K562 (cell line): Measurements from ENCODE around the gene SLCO2B1. TPM values are rescaled to one million over a fixed set of nuclear protein-coding genes. Genes with fewer than 3 reads are reported as not detected.
A peak's percentile ranks its signal among the peaks of the same experiment; 100 is the strongest.

Experiments used
- ATAC-seq: fragments of 200-7000 bp; cut with Tn5 transposase; 3 replicates; pipeline ENCODE4 v1.9.1; 2020; ENCODE audit warnings: moderate library complexity
- BruUV-seq: library from RNA; stranded (reverse); fragments of 400-500 nt; replicated peaks from 2 replicates; lab custom pipeline; 2021; lab: Mats Ljungman, UMichigan
- CTCF ChIA-PET: fragments of 300-600 bp; formaldehyde crosslinking; extraction: SDS; loops from one replicate; lab custom pipeline; 2021; ENCODE audit warnings: low intra/inter-chr PET ratio; lab: Yijun Ruan, JAX
- POLR2A ChIA-PET: fragments of 300-600, 350-650 bp; sonication (Branson Sonifier 250); formaldehyde crosslinking; extraction: SDS; loops from one replicate; lab custom pipeline; 2021; ENCODE audit warnings: antibody characterized with exemption, inconsistent platforms; lab: Yijun Ruan, JAX
- DNase-seq, 4 experiments: peaks; one replicate each; pipeline versions ENCODE4 v3.0.0 to v3.0.0-alpha.2; 2011 to 2018; ENCODE audit warnings: low spot score in 3 of 4, mixed read lengths in 3 of 4; ENCODE audit errors: extremely low read depth in 1 of 4
- FAIRE-seq: peaks from 2 replicates; lab custom pipeline; 2011; peaks lifted over from hg19 to GRCh38; lab: Jason Lieb, UNC
- H2AFZ ChIP-seq: 2 replicates; pipeline ENCODE4 v1.6.0; 2011; ENCODE audit warnings: low read depth, low read length, control low read depth, inconsistent platforms
- H3K27ac ChIP-seq: fragments of 200-600 bp; 3 replicates; pipeline ENCODE4 v1.8.0; 2011; ENCODE audit warnings: low read depth, mild to moderate bottlenecking, control low read depth, inconsistent platforms, low read length, moderate library complexity, mixed read lengths; ENCODE audit errors: extremely low read depth
- H3K27me3 ChIP-seq, 2 experiments: fragments of 300-600 bp in 1 of 2; 2 replicates in 1 of 2; 3 replicates in 1 of 2; pipeline versions ENCODE4 v1.6.0 to v1.8.0; 2011; ENCODE audit warnings: inconsistent platforms in 2 of 2, low read length in 2 of 2, mild to moderate bottlenecking in 1 of 2, mixed read lengths in 1 of 2, moderate library complexity in 1 of 2; ENCODE audit not compliant: control insufficient read depth in 2 of 2, insufficient read depth in 2 of 2
- H3K36me3 ChIP-seq: fragments of 300-600 bp; 3 replicates; pipeline ENCODE4 v1.8.0; 2011; ENCODE audit warnings: mild to moderate bottlenecking, low read length, inconsistent platforms; ENCODE audit not compliant: control insufficient read depth, insufficient read depth
- H3K4me1 ChIP-seq, 2 experiments: fragments of 200-600 bp in 1 of 2; replicated peaks in 1 of 2; 2 replicates in 1 of 2; 3 replicates in 1 of 2; pipeline versions ENCODE4 v1.5.1 to v1.8.0; 2011; ENCODE audit warnings: inconsistent platforms in 2 of 2, low read length in 2 of 2, mild to moderate bottlenecking in 1 of 2, mixed read lengths in 1 of 2, moderate library complexity in 1 of 2; ENCODE audit not compliant: control insufficient read depth in 2 of 2, insufficient read depth in 2 of 2
- H3K4me2 ChIP-seq: 2 replicates; pipeline ENCODE4 v1.6.1; 2011; ENCODE audit warnings: low read length, control low read depth, inconsistent platforms, mixed read lengths; ENCODE audit not compliant: insufficient read depth
- H3K4me3 ChIP-seq: fragments of 200-600 bp; sonication (generic), shearing (Covaris generic); 2 replicates; pipeline ENCODE4 v1.5.1; 2016; ENCODE audit warnings: control low read depth, inconsistent platforms
- H3K79me2 ChIP-seq: fragments of 200-600 bp; 3 replicates; pipeline ENCODE4 v1.8.0; 2011; ENCODE audit warnings: low read length, inconsistent platforms; ENCODE audit not compliant: control insufficient read depth, insufficient read depth
- H3K9ac ChIP-seq, 2 experiments: 2 replicates each; pipeline versions ENCODE4 v1.6.0 to v1.6.1; 2011; ENCODE audit warnings: low read depth in 2 of 2, low read length in 2 of 2, control low read depth in 1 of 2, inconsistent platforms in 1 of 2, mild to moderate bottlenecking in 1 of 2, mixed read lengths in 1 of 2; ENCODE audit not compliant: insufficient read depth in 1 of 2
- H3K9me1 ChIP-seq: one replicate; pipeline ENCODE4 v1.6.0; 2011; ENCODE audit warnings: inconsistent platforms, mild to moderate bottlenecking, low read length, moderate library complexity; ENCODE audit not compliant: control insufficient read depth, insufficient read depth
- H3K9me3 ChIP-seq: replicated peaks from 2 replicates; pipeline ENCODE4 v1.5.1; 2011; ENCODE audit warnings: low read depth, low read length, inconsistent platforms; ENCODE audit not compliant: control insufficient read depth, insufficient read depth
- H4K20me1 ChIP-seq: replicated peaks from 2 replicates; pipeline ENCODE4 v1.6.1; 2011; ENCODE audit warnings: low read length, inconsistent platforms, mixed read lengths; ENCODE audit not compliant: control insufficient read depth, insufficient read depth
- ADNP ChIP-seq: fragments of 200-800 bp; sonication (Bioruptor generic); IDR thresholded peaks from 2 replicates; pipeline ENCODE4 v1.6.1; 2016; ENCODE audit warnings: missing genetic modification characterization, missing compliant biosample characterization
- BCOR ChIP-seq: fragments of 450-650 bp; IDR thresholded peaks from 2 replicates; pipeline ENCODE4 v1.6.1; 2016
- BRF1 ChIP-seq: IDR thresholded peaks from 3 replicates; pipeline ENCODE4 v1.6.1; 2011; ENCODE audit warnings: borderline replicate concordance, mild to moderate bottlenecking; ENCODE audit not compliant: insufficient read length; ENCODE audit errors: extremely low read depth
- CBX1 ChIP-seq: sonication (generic); IDR thresholded peaks from 2 replicates; pipeline ENCODE4 v1.6.1; 2016; ENCODE audit warnings: antibody characterized with exemption, low read depth, mild to moderate bottlenecking
- ELF2 ChIP-seq: fragments of 250-450 bp; sonication (Bioruptor Pico); IDR thresholded peaks from 2 replicates; pipeline ENCODE4 v1.5.0; 2021; ENCODE audit warnings: mild to moderate bottlenecking
- FOXP1 ChIP-seq: sonication (generic); formaldehyde crosslinking; IDR thresholded peaks from 2 replicates; pipeline ENCODE4 v1.8.0; 2022; ENCODE audit warnings: mild to moderate bottlenecking, missing genetic modification reagents
- GTF2A2 ChIP-seq: IDR thresholded peaks from 2 replicates; pipeline ENCODE4 v1.6.1; 2016; ENCODE audit warnings: mild to moderate bottlenecking, missing genetic modification characterization, missing compliant biosample characterization
- KAT2B ChIP-seq: IDR thresholded peaks from one replicate; pipeline ENCODE4 v1.6.1; 2012; ENCODE audit warnings: low read depth, mild to moderate bottlenecking, control low read depth, inconsistent platforms, low read length, moderate library complexity
- KDM1A ChIP-seq, 2 experiments: fragments of 450-650 bp; IDR thresholded peaks; 2 replicates each; pipeline ENCODE4 v1.6.1; 2016; ENCODE audit warnings: mild to moderate bottlenecking in 2 of 2
- MED1 ChIP-seq: sonication (generic); formaldehyde crosslinking; IDR thresholded peaks from 2 replicates; pipeline ENCODE4 v1.8.1; 2023; ENCODE audit warnings: missing genetic modification reagents, borderline replicate concordance
- MTF1 ChIP-seq: fragments of 250-450 bp; sonication (Bioruptor Pico); IDR thresholded peaks from 2 replicates; pipeline ENCODE4 v1.9.0; 2021; ENCODE audit warnings: moderate library complexity, mild to moderate bottlenecking, inconsistent platforms, borderline replicate concordance
- PTRF ChIP-seq: fragments of 450-650 bp; IDR thresholded peaks from 2 replicates; pipeline ENCODE4 v1.6.1; 2016; ENCODE audit warnings: mild to moderate bottlenecking, missing genetic modification characterization, missing compliant biosample characterization
- RAD21 ChIP-seq, 2 experiments: fragments of 250-450 bp in 1 of 2; fragments of 450-650 bp in 1 of 2; sonication (Bioruptor Pico) in 1 of 2; formaldehyde crosslinking in 1 of 2; IDR thresholded peaks in 1 of 2; conservative IDR thresholded peaks in 1 of 2; 2 replicates each; pipeline versions ENCODE4 v1.4.0 to v1.8.0; 2020 to 2022; ENCODE audit warnings: mild to moderate bottlenecking in 2 of 2, moderate library complexity in 1 of 2
- SIX5 ChIP-seq, 2 experiments: IDR thresholded peaks; 2 replicates each; pipeline ENCODE4 v1.6.1; 2011; ENCODE audit warnings: low read length in 2 of 2, borderline replicate concordance in 1 of 2, low read depth in 1 of 2, mild to moderate bottlenecking in 1 of 2, moderate library complexity in 1 of 2; ENCODE audit not compliant: insufficient read depth in 1 of 2
- TRIM24 ChIP-seq, 2 experiments: fragments of 450-650 bp; IDR thresholded peaks; 2 replicates each; pipeline ENCODE4 v1.6.1; 2016
- ZBTB26 ChIP-seq: fragments of 450-650 bp; formaldehyde crosslinking; IDR thresholded peaks from 2 replicates; pipeline ENCODE4 v1.4.0; 2022; ENCODE audit warnings: missing genetic modification characterization
- ZNF408 ChIP-seq: fragments of 250-450 bp; sonication (Bioruptor Pico); IDR thresholded peaks from 2 replicates; pipeline ENCODE4 v1.4.0; 2020; ENCODE audit warnings: low read depth, mild to moderate bottlenecking, moderate library complexity
- ZNF75A ChIP-seq: fragments of 450-650 bp; formaldehyde crosslinking; IDR thresholded peaks from 2 replicates; pipeline ENCODE4 v1.4.0; 2020; ENCODE audit warnings: mild to moderate bottlenecking
- WGBS: fragments of 100-300 bp; shearing (Covaris generic); methylation state at CpG from one replicate; pipeline ENCODE4 v1.1.6; 2016; ENCODE audit warnings: low coverage, mixed read lengths; ENCODE audit not compliant: insufficient coverage; ENCODE audit errors: missing lambda C conversion rate; 5-methylcytosine and 5-hydroxymethylcytosine counted together
- in situ Hi-C: fragments of 300-500 bp; cut with MboI; formaldehyde crosslinking; loops from 4 replicates; pipeline ENCODE4 v1.15.0; 2018; ENCODE audit warnings: inconsistent platforms, mixed read lengths
- intact Hi-C: fragments of 100-400 bp; cut with micrococcal nuclease; formaldehyde crosslinking; loops from 2 replicates; pipeline ENCODE4 v1.14.2; 2022
- polyA plus RNA-seq, 8 experiments: library from polyadenylated mRNA; depleted of rRNA in 4 of 8; stranded (reverse) in 5 of 8; unstranded in 3 of 8; fragments of >200 nt; fragmentation: Nextera tagmentation in 2 of 8; fragmentation: Illumina TruSeq in 1 of 8; extraction: Ambion mirVana in 2 of 8; extraction: Trizol in 1 of 8; gene quantifications; 2 replicates each; pipeline versions ENCODE4 v1.2.1 to v1.2.3, GENCODE V29; 2011 to 2014; ENCODE audit warnings: inconsistent platforms in 1 of 8, missing spikeins in 1 of 8
- total RNA-seq, 7 experiments: library from RNA; depleted of rRNA in 6 of 7; stranded (reverse); fragments of >200 nt in 6 of 7; fragmentation: Illumina TruSeq in 2 of 7; extraction: Trizol in 2 of 7; gene quantifications; 2 replicates each; pipeline versions ENCODE4 v1.2.1 to v1.2.3, GENCODE V29; 2011 to 2021; ENCODE audit warnings: low replicate concordance in 1 of 7
- TF ChIP-seq, protein P1 (sequence below): sonication (generic); formaldehyde crosslinking; IDR thresholded peaks from 2 replicates; pipeline ENCODE4 v1.8.0; 2023; ENCODE audit warnings: mild to moderate bottlenecking, missing genetic modification reagents

The SLCO2B1 gene
- total and polyA plus RNA-seq, 9 of the 15 experiments (the other 6 are each of a cell fraction or from before 2014, with no cell fraction given) = 0.70 to 14.7 (median 7.6) TPM

DNA sequence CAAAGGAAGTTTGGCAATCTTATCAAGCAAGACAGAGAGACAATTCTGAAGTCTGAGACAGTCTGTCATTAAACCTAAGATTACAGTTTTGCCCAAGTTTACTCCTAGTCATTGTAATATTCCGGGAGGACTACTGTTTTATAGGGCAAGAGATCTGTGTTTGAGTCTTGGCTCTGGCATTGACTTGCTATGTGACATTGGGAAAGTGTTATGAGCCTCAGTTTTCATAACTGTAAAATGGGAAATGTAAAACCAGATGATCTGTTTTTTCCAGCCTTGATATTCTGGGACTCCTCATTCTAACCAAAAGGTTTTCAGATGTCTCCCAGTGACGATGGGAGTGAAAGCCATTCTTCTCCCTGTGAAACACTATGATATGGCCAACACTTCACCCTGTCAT lies 24.3 kb upstream of the SLCO2B1 start:
- H3K4me3 ChIP-seq = no peak overlapping the region
- no peaks in the 10 kb centered on the region; a peak in 2 of 5 replicates for H3K4me1 ChIP-seq
- in situ Hi-C loops = no loop called here
- DNase-seq (no peak), ATAC-seq (no peak), FAIRE-seq (no peak)
- intact Hi-C loops = no loop called here
- ChIA-PET CTCF (no interaction called here), POLR2A (interaction anchor here (0.5 kb wide), 1 partner anchor 36 kb away, joined by 3 read pairs; no protein-coding TSS in a partner anchor)
- WGBS = 32% methylated on average over 2 of the region's 2 CpGs
- H3K4me2 ChIP-seq = no peak overlapping the region
- H3K27me3 ChIP-seq = no peaks in the 10 kb centered on the region
- H4K20me1 ChIP-seq = no peaks in the 10 kb centered on the region
- no TSS peak for BruUV-seq
- H3K36me3 ChIP-seq = no peaks in the 10 kb centered on the region
- no peaks in the 10 kb centered on the region for H3K9me3 ChIP-seq
- H3K79me2 ChIP-seq = no peaks in the 10 kb centered on the region
- H3K9me1 ChIP-seq = no peaks in the 10 kb centered on the region
- no peak overlapping the region for H3K27ac ChIP-seq
- H3K9ac ChIP-seq = no peak overlapping the region
- H2AFZ ChIP-seq = no peak overlapping the region
- TF ChIP-seq BRF1 (no peak), ADNP (tag) (0 out of 2 replicates have a peak, but pooled peaks have one; percentile 30), ELF2 (CRISPR knock-in tag) (no peak), SIX5 (IDR thresholded peaks at IDR 0.05; ENCODE audit: borderline replicate concordance in 1 of 2, insufficient read depth in 1 of 2, low read depth in 1 of 2, low read length in 2 of 2) (no peak), ZNF75A (CRISPR knock-in tag) (no peak), PTRF (tag) (no peak), GTF2A2 (tag) (no peak), MTF1 (CRISPR knock-in tag) (no peak), MED1 (no peak), RAD21 (CRISPR knock-in tag; conservative IDR thresholded peaks at IDR 0.05 in 1 of 2, IDR thresholded peaks at IDR 0.05 in 1 of 2) (no peak), TRIM24 (IDR thresholded peaks at IDR 0.05) (no peak), FOXP1 (CRISPR knock-in tag) (no peak), KDM1A (IDR thresholded peaks at IDR 0.05) (peak in 1 of 2 experiments; percentile 18; a peak in 1 of 4 replicates), CBX1 (no peak), ZNF408 (CRISPR knock-in tag) (no peak), BCOR (peak; percentile 70; the same call in 1 of the 2 replicates), ZBTB26 (CRISPR knock-in tag) (no peak), KAT2B (no peak)
- TF ChIP-seq, protein P1, sequence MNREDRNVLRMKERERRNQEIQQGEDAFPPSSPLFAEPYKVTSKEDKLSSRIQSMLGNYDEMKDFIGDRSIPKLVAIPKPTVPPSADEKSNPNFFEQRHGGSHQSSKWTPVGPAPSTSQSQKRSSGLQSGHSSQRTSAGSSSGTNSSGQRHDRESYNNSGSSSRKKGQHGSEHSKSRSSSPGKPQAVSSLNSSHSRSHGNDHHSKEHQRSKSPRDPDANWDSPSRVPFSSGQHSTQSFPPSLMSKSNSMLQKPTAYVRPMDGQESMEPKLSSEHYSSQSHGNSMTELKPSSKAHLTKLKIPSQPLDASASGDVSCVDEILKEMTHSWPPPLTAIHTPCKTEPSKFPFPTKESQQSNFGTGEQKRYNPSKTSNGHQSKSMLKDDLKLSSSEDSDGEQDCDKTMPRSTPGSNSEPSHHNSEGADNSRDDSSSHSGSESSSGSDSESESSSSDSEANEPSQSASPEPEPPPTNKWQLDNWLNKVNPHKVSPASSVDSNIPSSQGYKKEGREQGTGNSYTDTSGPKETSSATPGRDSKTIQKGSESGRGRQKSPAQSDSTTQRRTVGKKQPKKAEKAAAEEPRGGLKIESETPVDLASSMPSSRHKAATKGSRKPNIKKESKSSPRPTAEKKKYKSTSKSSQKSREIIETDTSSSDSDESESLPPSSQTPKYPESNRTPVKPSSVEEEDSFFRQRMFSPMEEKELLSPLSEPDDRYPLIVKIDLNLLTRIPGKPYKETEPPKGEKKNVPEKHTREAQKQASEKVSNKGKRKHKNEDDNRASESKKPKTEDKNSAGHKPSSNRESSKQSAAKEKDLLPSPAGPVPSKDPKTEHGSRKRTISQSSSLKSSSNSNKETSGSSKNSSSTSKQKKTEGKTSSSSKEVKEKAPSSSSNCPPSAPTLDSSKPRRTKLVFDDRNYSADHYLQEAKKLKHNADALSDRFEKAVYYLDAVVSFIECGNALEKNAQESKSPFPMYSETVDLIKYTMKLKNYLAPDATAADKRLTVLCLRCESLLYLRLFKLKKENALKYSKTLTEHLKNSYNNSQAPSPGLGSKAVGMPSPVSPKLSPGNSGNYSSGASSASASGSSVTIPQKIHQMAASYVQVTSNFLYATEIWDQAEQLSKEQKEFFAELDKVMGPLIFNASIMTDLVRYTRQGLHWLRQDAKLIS = no peak
